Panc1 (cell line): ENCODE measurements around the gene FIGNL2. TPM values are rescaled to one million over a fixed set of nuclear protein-coding genes. Genes with fewer than 3 reads are reported as not detected.

ENCODE experiments used
- ATAC-seq: fragments of 200-7000 bp; cut with Tn5 transposase; 2 replicates; pipeline ENCODE4 v1.9.1; 2020; ENCODE audit warnings: mild to moderate bottlenecking, moderate library complexity
- BruUV-seq: library from RNA; stranded (reverse); fragments of 400-500 nt; replicated peaks from 2 replicates; lab custom pipeline; 2021; lab: Mats Ljungman, UMichigan
- CTCF ChIA-PET: fragments of 300-600 bp; sonication (Branson Sonifier 250); formaldehyde crosslinking; loops from one replicate; lab custom pipeline; 2022; ENCODE audit warnings: antibody characterized with exemption; lab: Charles Lee
- POLR2A ChIA-PET: fragments of 300-600 bp; sonication (Branson Sonifier 250); formaldehyde crosslinking; loops from one replicate; lab custom pipeline; 2022; ENCODE audit warnings: antibody characterized with exemption; lab: Charles Lee
- DNase-seq: peaks from one replicate; pipeline ENCODE4 v3.0.0-alpha.2; 2010; ENCODE audit warnings: low read depth, low spot score
- H3K27ac ChIP-seq: 2 replicates; pipeline ENCODE4 v1.5.1; 2011; ENCODE audit warnings: mild to moderate bottlenecking, low read length, inconsistent platforms
- H3K27me3 ChIP-seq: fragments of 200-500 bp; sonication (Bioruptor generic); 2 replicates; pipeline ENCODE4 v1.6.0; 2014; ENCODE audit warnings: low read length, inconsistent platforms; ENCODE audit not compliant: control insufficient read depth, insufficient read depth
- H3K36me3 ChIP-seq: fragments of 200-500 bp; sonication (Bioruptor generic); 2 replicates; pipeline ENCODE4 v1.5.1; 2014; ENCODE audit warnings: inconsistent platforms, mild to moderate bottlenecking, low read length, moderate library complexity; ENCODE audit not compliant: control insufficient read depth, insufficient read depth
- H3K4me1 ChIP-seq: 2 replicates; pipeline ENCODE4 v1.5.1; 2011; ENCODE audit warnings: inconsistent platforms, mild to moderate bottlenecking, low read length, moderate library complexity; ENCODE audit not compliant: control insufficient read depth, insufficient read depth
- H3K4me3 ChIP-seq, 2 experiments: 2 replicates each; pipeline ENCODE4 v1.5.1; 2011 to 2012; ENCODE audit warnings: low read depth in 2 of 2, low read length in 2 of 2, mild to moderate bottlenecking in 2 of 2, inconsistent platforms in 1 of 2, moderate library complexity in 1 of 2
- H3K9me3 ChIP-seq: fragments of 200-500 bp; sonication (Bioruptor generic); 2 replicates; pipeline ENCODE4 v1.5.1; 2014; ENCODE audit warnings: low read depth, mild to moderate bottlenecking, inconsistent platforms, low read length, moderate library complexity; ENCODE audit not compliant: control insufficient read depth, insufficient read depth
- CTCF ChIP-seq: fragments of 450-650 bp; IDR thresholded peaks from 2 replicates; pipeline ENCODE4 v1.5.1; 2017; ENCODE audit warnings: mild to moderate bottlenecking
- POLR2AphosphoS5 ChIP-seq: IDR thresholded peaks from 2 replicates; pipeline ENCODE4 v1.6.1; 2012; ENCODE audit warnings: mild to moderate bottlenecking, low read depth, low read length, moderate library complexity
- SIN3A ChIP-seq: IDR thresholded peaks from 2 replicates; pipeline ENCODE4 v1.6.1; 2012; ENCODE audit warnings: low read depth, mild to moderate bottlenecking, low read length, moderate library complexity, borderline replicate concordance; ENCODE audit not compliant: insufficient read depth
- TCF7L2 ChIP-seq: IDR thresholded peaks from 2 replicates; pipeline ENCODE4 v1.6.1; 2011; ENCODE audit warnings: mild to moderate bottlenecking, low read depth, low read length, inconsistent platforms
- in situ Hi-C: cut with HindIII; loops from 2 replicates; pipeline ENCODE4 v1.10.0; 2016; ENCODE audit warnings: low sequenced_read_pairs, low pct_unique_long_range_greater_than_20kb
- intact Hi-C: fragments of 100-400 bp; cut with micrococcal nuclease; formaldehyde crosslinking; loops from one replicate; pipeline ENCODE4 v1.10.0; 2022; ENCODE audit not compliant: unreplicated experiment
- total RNA-seq: library from RNA; stranded (reverse); gene quantifications from one replicate; pipeline ENCODE4 v1.2.1, GENCODE V29; 2021; ENCODE audit not compliant: unreplicated experiment
- TF ChIP-seq, protein P1 (sequence below), 2 experiments: IDR thresholded peaks; 2 replicates each; pipeline ENCODE4 v1.6.1; 2011 to 2012; ENCODE audit warnings: low read depth in 2 of 2, control low read depth in 1 of 2, low read length in 1 of 2, mild to moderate bottlenecking in 1 of 2, moderate library complexity in 1 of 2; ENCODE audit not compliant: insufficient read depth in 1 of 2

Gene FIGNL2
- total RNA-seq, 1 experiment from 2014 or later = 0.23 TPM

DNA sequence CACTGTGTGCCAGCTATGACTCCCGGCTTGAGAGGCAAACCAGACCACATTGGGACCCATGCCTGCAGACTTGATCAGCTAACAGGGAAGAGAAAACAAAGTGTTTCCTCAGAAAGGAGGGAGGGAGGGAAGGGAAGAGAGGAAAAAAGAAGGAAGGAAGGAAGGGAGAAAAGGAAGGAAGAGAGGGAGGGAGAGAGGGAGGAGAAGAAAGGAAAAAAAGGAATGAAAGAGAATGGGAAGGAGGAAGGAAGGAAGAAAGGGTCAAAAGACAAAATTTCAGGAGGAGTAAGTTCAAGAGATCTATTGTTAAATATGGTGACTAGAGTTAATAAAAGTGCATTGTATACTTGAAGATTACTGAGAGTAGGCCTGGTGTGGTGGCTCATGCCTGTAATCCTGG, 18.9 kb downstream of the FIGNL2 start:
- Histone ChIP-seq H3K4me3 (no peak overlapping the region), H3K4me1 (no peaks in the 10 kb centered on the region), H3K27me3 (peaks cover 3% of the 10 kb centered on the region; the same call in 1 of the 2 replicates), H3K9me3 (no peaks in the 10 kb centered on the region), H3K36me3 (no peaks in the 10 kb centered on the region), H3K27ac (no peak overlapping the region)
- ChIA-PET POLR2A (interaction anchor here (0.7 kb wide), 3 partner anchors 22 to 801 kb away, joined by 4 to 27 read pairs (median 16); no protein-coding TSS in a partner anchor), CTCF (interaction anchor here (0.6 to 0.7 kb wide), 3 partner anchors 10 to 349 kb away, joined by 4 to 5 read pairs (median 4); no protein-coding TSS in a partner anchor)
- BruUV-seq = no TSS peak
- no peak for TF ChIP-seq POLR2AphosphoS5
- no peak for TF ChIP-seq SIN3A
- TF ChIP-seq, protein P1, sequence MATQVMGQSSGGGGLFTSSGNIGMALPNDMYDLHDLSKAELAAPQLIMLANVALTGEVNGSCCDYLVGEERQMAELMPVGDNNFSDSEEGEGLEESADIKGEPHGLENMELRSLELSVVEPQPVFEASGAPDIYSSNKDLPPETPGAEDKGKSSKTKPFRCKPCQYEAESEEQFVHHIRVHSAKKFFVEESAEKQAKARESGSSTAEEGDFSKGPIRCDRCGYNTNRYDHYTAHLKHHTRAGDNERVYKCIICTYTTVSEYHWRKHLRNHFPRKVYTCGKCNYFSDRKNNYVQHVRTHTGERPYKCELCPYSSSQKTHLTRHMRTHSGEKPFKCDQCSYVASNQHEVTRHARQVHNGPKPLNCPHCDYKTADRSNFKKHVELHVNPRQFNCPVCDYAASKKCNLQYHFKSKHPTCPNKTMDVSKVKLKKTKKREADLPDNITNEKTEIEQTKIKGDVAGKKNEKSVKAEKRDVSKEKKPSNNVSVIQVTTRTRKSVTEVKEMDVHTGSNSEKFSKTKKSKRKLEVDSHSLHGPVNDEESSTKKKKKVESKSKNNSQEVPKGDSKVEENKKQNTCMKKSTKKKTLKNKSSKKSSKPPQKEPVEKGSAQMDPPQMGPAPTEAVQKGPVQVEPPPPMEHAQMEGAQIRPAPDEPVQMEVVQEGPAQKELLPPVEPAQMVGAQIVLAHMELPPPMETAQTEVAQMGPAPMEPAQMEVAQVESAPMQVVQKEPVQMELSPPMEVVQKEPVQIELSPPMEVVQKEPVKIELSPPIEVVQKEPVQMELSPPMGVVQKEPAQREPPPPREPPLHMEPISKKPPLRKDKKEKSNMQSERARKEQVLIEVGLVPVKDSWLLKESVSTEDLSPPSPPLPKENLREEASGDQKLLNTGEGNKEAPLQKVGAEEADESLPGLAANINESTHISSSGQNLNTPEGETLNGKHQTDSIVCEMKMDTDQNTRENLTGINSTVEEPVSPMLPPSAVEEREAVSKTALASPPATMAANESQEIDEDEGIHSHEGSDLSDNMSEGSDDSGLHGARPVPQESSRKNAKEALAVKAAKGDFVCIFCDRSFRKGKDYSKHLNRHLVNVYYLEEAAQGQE (IDR thresholded peaks at IDR 0.05; ENCODE audit: insufficient read depth in 1 of 2, low read depth in 2 of 2, low read length in 1 of 2) = no peak
- TF ChIP-seq TCF7L2 = no peak
- no peak for TF ChIP-seq CTCF
- intact Hi-C loops (loop anchor here (10.0 kb wide), 1 partner anchor 295 kb away; no protein-coding TSS in a partner anchor), in situ Hi-C loops (no loop called here)
- no peak for ATAC-seq
- no peak for DNase-seq

DNA sequence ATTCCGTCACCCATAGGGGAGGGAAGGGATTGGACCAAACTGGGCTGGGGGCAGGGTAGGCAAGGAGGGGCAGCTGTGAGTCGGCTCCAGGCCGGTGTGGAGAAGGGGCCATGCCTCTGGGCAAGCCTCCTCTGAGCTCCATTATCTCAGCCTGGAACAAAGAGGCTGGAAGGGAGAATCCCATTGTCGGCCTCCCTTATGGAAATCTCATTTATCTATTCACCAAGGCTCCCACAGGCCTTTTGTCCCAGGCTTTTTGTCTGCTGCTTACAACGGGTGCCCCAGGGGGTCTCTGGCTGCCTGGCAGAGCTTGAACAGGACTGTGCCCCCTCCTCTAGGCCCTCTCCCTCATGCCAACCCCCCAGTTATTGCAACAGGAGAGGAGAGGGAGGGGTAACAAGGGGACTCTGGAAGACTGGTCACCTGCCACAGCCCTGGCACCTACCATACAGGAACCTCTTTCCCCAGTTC, 19.5 kb downstream of the FIGNL2 start:
- peaks cover 3% of the 10 kb centered on the region; the same call in 1 of the 2 replicates for H3K27me3 ChIP-seq
- H3K27ac ChIP-seq = no peak overlapping the region
- no TSS peak for BruUV-seq
- TF ChIP-seq SIN3A (no peak), TCF7L2 (no peak), POLR2AphosphoS5 (no peak), CTCF (no peak)
- TF ChIP-seq, protein P1 (IDR thresholded peaks at IDR 0.05; ENCODE audit: insufficient read depth in 1 of 2, low read depth in 2 of 2, low read length in 1 of 2) = no peak
- DNase-seq (no peak), ATAC-seq (no peak)
- in situ Hi-C loops = no loop called here
- H3K4me1 ChIP-seq = no peaks in the 10 kb centered on the region
- CTCF ChIA-PET = interaction anchor here (0.7 kb wide), 1 partner anchor 348 kb away, joined by 4 read pairs; no protein-coding TSS in a partner anchor
- no peaks in the 10 kb centered on the region for H3K36me3 ChIP-seq
- H3K4me3 ChIP-seq = no peak overlapping the region
- POLR2A ChIA-PET = interaction anchor here (0.7 kb wide), 2 partner anchors 155 to 800 kb away, joined by 16 to 27 read pairs; no protein-coding TSS in a partner anchor
- intact Hi-C loops = loop anchor here (10.0 kb wide), 1 partner anchor 294 kb away; no protein-coding TSS in a partner anchor
- no peaks in the 10 kb centered on the region for H3K9me3 ChIP-seq
